ENCODE results near the gene UBN2. TPM values are rescaled to one million over a fixed set of nuclear protein-coding genes. Genes with fewer than 3 reads are reported as not detected.

UBN2 gene
- total and polyA plus RNA-seq, 10 of the 15 experiments (the other 5 are each of a cell fraction or from before 2014, with no cell fraction given) = 0.27 to 8.5 (median 2.5) TPM

GRCh38 chr7:139231513-139232376, 708 bp downstream of the UBN2 start:
- Histone ChIP-seq H3K4me1 (ENCODE audit: control insufficient read depth, insufficient read depth, low read length) (no peaks in the 10 kb centered on the region), H3K36me3 (ENCODE audit: control insufficient read depth in 2 of 2, insufficient read depth in 2 of 2, low read length in 1 of 2) (no peaks in the 10 kb centered on the region), H3K9ac (ENCODE audit: control insufficient read depth, insufficient read depth, low read length) (peak overlapping the region; percentile 78), H3K4me3 (peak overlapping the region; percentile 100), H4K20me1 (ENCODE audit: control insufficient read depth, insufficient read depth) (no peaks in the 10 kb centered on the region), H3K9me3 (replicated peaks; ENCODE audit: control insufficient read depth, insufficient read depth, low read length) (no peaks in the 10 kb centered on the region), H2AFZ (ENCODE audit: control insufficient read depth, low read depth, low read length) (peak overlapping the region; percentile 98), H3K79me2 (ENCODE audit: control insufficient read depth, insufficient read depth, low read length) (peaks cover 5% of the 10 kb centered on the region), H3K4me2 (ENCODE audit: control insufficient read depth, insufficient read depth) (peak overlapping the region; percentile 94), H3K27ac (ENCODE audit: control insufficient read depth, insufficient read depth) (peak overlapping the region; percentile 74), H3K27me3 (replicated peaks in 1 of 2; ENCODE audit: control insufficient read depth in 2 of 2, insufficient read depth in 2 of 2, low read length in 1 of 2) (no peaks in the 10 kb centered on the region)
- DNase-seq (ENCODE audit: low read depth, low spot score) (no peak), ATAC-seq (peak; percentile 12), FAIRE-seq (no peak)
- CTCF ChIA-PET = interaction anchor here (1.9 kb wide), 1 partner anchor 108 kb away, joined by 4 read pairs; no protein-coding TSS in a partner anchor
- BruUV-seq (replicated peaks) = no TSS peak
- TF ChIP-seq BCL11A (IDR thresholded peaks at IDR 0.05; ENCODE audit: low read depth, low read length) = no peak
- TF ChIP-seq BHLHE40 (IDR thresholded peaks at IDR 0.05; ENCODE audit: borderline replicate concordance in 1 of 2, low read depth in 2 of 2, low read length in 1 of 2) = peak in 1 of 2 experiments; percentile 38; a peak in 1 of 4 replicates
- peak; percentile 61 for TF ChIP-seq GATAD2B (conservative IDR thresholded peaks at IDR 0.05; ENCODE audit: low read depth)
- peak; percentile 89 for TF ChIP-seq LARP7 (IDR thresholded peaks at IDR 0.05)
- TF ChIP-seq NR2F1 (conservative IDR thresholded peaks at IDR 0.05) = 0 out of 2 replicates have a peak, but pooled peaks have one; percentile 21
- no peak; the same call in 1 of the 2 replicates for TF ChIP-seq ZNF687 (IDR thresholded peaks at IDR 0.05)
- 0 out of 2 replicates have a peak, but pooled peaks have one; percentile 0 for TF ChIP-seq ZNF207 (IDR thresholded peaks at IDR 0.05; ENCODE audit: borderline replicate concordance)
- TF ChIP-seq TCF3 (IDR thresholded peaks at IDR 0.05; ENCODE audit: borderline replicate concordance, insufficient read depth, low read depth, low read length) = 0 out of 2 replicates have a peak, but pooled peaks have one; percentile 5
- no peak for TF ChIP-seq BACH1 (IDR thresholded peaks at IDR 0.05; ENCODE audit: borderline replicate concordance)
- TF ChIP-seq RB1 (IDR thresholded peaks at IDR 0.05; ENCODE audit: borderline replicate concordance) = 0 out of 2 replicates have a peak, but pooled peaks have one; percentile 11
- POLR2A ChIA-PET = interaction anchor here (0.5 to 1.4 kb wide), 2 partner anchors 112 to 370 kb away, joined by 4 to 6 read pairs; no protein-coding TSS in a partner anchor
- SMC1A ChIA-PET (ENCODE audit: uncharacterized antibody, unreplicated experiment) = interaction anchor here (1.2 to 1.4 kb wide), 3 partner anchors 98 to 215 kb away, joined by 3 to 4 read pairs (median 3); a partner anchor contains a TSS
- WGBS (ENCODE audit: insufficient coverage, insufficient replicate concordance, low lambda C conversion rate, missing lambda C conversion rate) = under 1% methylated on average over 70 of the region's 101 CpGs
- intact Hi-C loops (cut with micrococcal nuclease; ENCODE audit: unreplicated experiment) (loop anchor here (1.0 to 5.0 kb wide), 2 partner anchors 99 to 122 kb away; partner anchors contain the start of gene ZC3HAV1), in situ Hi-C loops (cut with MboI) (no loop called here)
- RAD21 ChIA-PET (ENCODE audit: unreplicated experiment) = interaction anchor here (1.5 to 1.7 kb wide), 2 partner anchors 127 to 137 kb away, joined by 3 to 4 read pairs; no protein-coding TSS in a partner anchor
